GM12891 (cell line): Measurements from ENCODE around the gene IFT57.
A peak's percentile ranks its signal among the peaks of the same experiment; 100 is the strongest.

Experiments
- PAX5 ChIP-seq: IDR thresholded peaks from 2 replicates; pipeline ENCODE4 v1.6.1; 2011; ENCODE audit warnings: low read length, moderate library complexity, mild to moderate bottlenecking; ENCODE audit not compliant: insufficient read depth, severe bottlenecking
- POLR2A ChIP-seq: IDR thresholded peaks from 2 replicates; pipeline ENCODE4 v1.6.1; 2011; ENCODE audit warnings: low read depth, low read length, control low read depth
- POLR2AphosphoS5 ChIP-seq: IDR thresholded peaks from 2 replicates; pipeline ENCODE4 v1.6.1; 2011; ENCODE audit warnings: low read depth, low read length, control low read depth
- POU2F2 ChIP-seq: IDR thresholded peaks from 2 replicates; pipeline ENCODE4 v1.6.1; 2011; ENCODE audit warnings: low read depth, mild to moderate bottlenecking, control low read depth, low read length, moderate library complexity
- SPI1 ChIP-seq: IDR thresholded peaks from 2 replicates; pipeline ENCODE4 v1.6.1; 2011; ENCODE audit warnings: low read depth, low read length, control low read depth
- TAF1 ChIP-seq: IDR thresholded peaks from 2 replicates; pipeline ENCODE4 v1.6.1; 2011; ENCODE audit warnings: low read depth, low read length, control low read depth

DNA sequence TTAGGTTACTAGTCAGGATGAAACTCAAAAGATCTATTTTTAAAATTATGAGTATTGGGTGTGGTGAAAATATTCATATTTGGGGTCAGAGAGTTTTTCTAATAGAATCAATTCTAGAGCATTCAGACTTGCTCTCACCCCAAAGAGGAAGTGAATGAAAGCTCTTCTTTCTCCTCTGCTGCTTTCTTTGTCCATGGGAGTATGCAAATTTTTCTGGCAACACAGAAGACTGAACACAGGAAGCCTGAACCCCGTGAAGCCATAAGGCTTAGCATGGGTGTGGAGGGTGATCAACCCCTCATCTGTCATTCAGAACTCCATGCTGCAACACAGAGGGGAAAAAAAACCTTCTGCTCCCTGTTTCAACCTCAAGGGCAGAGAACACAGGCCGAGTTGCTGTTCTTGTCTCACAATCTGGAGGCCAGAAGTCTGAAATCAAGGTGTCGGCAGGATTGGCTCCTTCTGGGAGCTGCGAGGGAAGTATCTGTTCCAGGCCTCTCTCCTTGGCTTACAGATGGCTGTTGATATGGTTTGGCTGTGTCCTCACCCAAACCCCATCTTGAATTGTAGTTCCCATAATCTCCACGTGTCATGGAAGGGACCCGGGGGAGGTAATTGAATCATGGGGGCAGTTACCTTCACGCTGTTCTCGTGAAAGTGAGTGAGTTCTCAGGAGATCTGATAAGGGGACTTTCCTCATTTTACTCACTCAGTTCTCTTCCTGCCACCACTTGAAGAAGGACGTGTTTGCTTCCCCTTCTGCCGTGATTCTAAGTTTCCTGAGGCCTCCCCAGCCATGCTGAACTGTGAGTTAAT lies 97.7 kb downstream of the IFT57 start:
- peak; percentile 81 for TF ChIP-seq POLR2A
- peak; percentile 96 for TF ChIP-seq TAF1
- TF ChIP-seq POLR2AphosphoS5, result peak; percentile 89
- peak; percentile 25 for TF ChIP-seq PAX5
- peak; percentile 99 for TF ChIP-seq POU2F2
- peak; percentile 97 for TF ChIP-seq SPI1
